CD4-positive, alpha-beta T cell treated with Interleukin-1 beta for 1 hour (primary cell): ENCODE data around the gene IKZF3.
A peak's percentile ranks its signal among the peaks of the same experiment; 100 is the strongest.
"Not testable (repeated sequence)": the region's sequence is repeated elsewhere in the genome, so short reads cannot be mapped to it uniquely, and the experiment has no call there.

Experiments
- DNase-seq, 2 donors: peaks; one replicate each; pipeline ENCODE4 v3.0.0-alpha.2; 2020 to 2022

Gene IKZF3

GRCh38 chr17:39863918-39864746 is at the start of gene IKZF3:
Gene IKZF3 (minus strand): TSS chr17:39864312. CDS start chr17:39864126, 186 bp downstream.
- peak; percentile 89 to 91 for DNase-seq

GRCh38 chr17:39908789-39909352 is 44.8 kb upstream of the IKZF3 start:
- no peak for DNase-seq

- DNase-seq: no peak
Measured at GRCh38 chr17:39904990-39905288, 40.8 kb upstream of the IKZF3 start.

- DNase-seq: peak in 1 of 2 donors; percentile 12
Measured at GRCh38 chr17:39903158-39903884, 39.2 kb upstream of the IKZF3 start.

- not testable (repeated sequence) for DNase-seq
Measured at GRCh38 chr17:39902027-39902426, 37.9 kb upstream of the IKZF3 start.

GRCh38 chr17:39899215-39899614 is 35.1 kb upstream of the IKZF3 start:
- no peak for DNase-seq

GRCh38 chr17:39898088-39898487 is 34.0 kb upstream of the IKZF3 start:
- DNase-seq: no peak

- no peak for DNase-seq
Measured at GRCh38 chr17:39894681-39895376, 30.7 kb upstream of the IKZF3 start.

- DNase-seq: no peak
Measured at GRCh38 chr17:39889200-39889599, 25.1 kb upstream of the IKZF3 start.

- DNase-seq: no peak
Measured at GRCh38 chr17:39887078-39887477, 23.0 kb upstream of the IKZF3 start.

GRCh38 chr17:39886102-39886501 is 22.0 kb upstream of the IKZF3 start:
- DNase-seq: not testable (repeated sequence)

GRCh38 chr17:39872751-39873150 is 8.6 kb upstream of the IKZF3 start:
- DNase-seq: no peak

- no peak for DNase-seq
Measured at GRCh38 chr17:39871801-39872200, 7.7 kb upstream of the IKZF3 start.

GRCh38 chr17:39870776-39871175 is 6.7 kb upstream of the IKZF3 start:
- no peak for DNase-seq

GRCh38 chr17:39868554-39868942 is 4.4 kb upstream of the IKZF3 start:
- DNase-seq: no peak

- DNase-seq: peak in 1 of 2 donors; percentile 53
Measured at GRCh38 chr17:39867880-39868553, 3.9 kb upstream of the IKZF3 start, which contains the start of gene ZPBP2. Gene ZPBP2 (plus strand): TSS chr17:39868202. CDS start chr17:39868355, 153 bp downstream.

GRCh38 chr17:39867084-39867879 is 3.2 kb upstream of the IKZF3 start:
- DNase-seq: peak; percentile 67 to 80

- peak in 1 of 2 donors; percentile 19 for DNase-seq
Measured at GRCh38 chr17:39866013-39866730, 2.1 kb upstream of the IKZF3 start.

- no peak for DNase-seq
Measured at GRCh38 chr17:39863244-39863917, 731 bp downstream of the IKZF3 start.

- DNase-seq: peak in 1 of 2 donors; percentile 24
Measured at GRCh38 chr17:39861235-39861634, 2.9 kb downstream of the IKZF3 start.
